SK-N-MC (cell line): ENCODE data around the gene ABCA7.

Source experiments
- EZH2 ChIP-seq: fragments of 200-600 bp; sonication (generic); IDR thresholded peaks from one replicate; pipeline ENCODE4 v1.6.1; 2017; ENCODE audit warnings: antibody characterized with exemption
- FOXP2 ChIP-seq: optimal IDR thresholded peaks from 2 replicates; pipeline ENCODE3; 2011; ENCODE audit warnings: mild to moderate bottlenecking, moderate library complexity; ENCODE audit not compliant: insufficient read depth; ENCODE audit errors: extremely low read length, control extremely low read depth

DNA sequence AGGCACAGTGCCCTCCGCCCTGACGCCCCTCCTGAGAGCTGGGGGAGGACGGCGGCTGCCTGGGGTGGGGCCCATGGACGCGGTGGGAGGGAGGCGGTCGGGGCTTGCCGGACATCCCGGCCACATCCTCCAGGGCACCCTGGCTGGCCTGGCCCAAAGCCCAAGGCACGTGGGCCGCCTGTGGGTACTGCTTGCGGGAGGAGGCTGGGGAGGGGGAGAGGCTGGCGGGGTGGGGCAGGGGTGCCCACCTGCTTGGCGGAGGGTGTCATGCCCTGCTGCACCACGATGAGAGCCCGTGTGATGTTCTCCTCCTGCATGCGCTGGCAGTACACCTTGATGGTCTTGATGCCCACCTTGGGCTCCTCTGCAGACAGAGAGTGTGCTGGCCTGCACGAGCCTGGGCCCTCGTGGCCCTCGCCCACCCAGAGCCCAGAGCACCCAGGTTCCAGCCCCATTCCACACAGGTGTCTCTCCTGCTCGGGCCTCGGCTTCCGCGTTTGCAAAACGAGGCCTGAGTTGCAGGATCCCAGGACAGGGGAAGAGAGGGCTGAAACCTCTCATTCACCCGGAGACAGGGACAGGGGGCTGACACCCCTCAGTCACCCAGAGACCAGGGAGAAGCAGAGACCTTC, 51.8 kb downstream of the ABCA7 start:
- TF ChIP-seq EZH2, result no peak
- no peak for TF ChIP-seq FOXP2
